ENCODE results near the gene CDH23.

CDH23 gene

DNA sequence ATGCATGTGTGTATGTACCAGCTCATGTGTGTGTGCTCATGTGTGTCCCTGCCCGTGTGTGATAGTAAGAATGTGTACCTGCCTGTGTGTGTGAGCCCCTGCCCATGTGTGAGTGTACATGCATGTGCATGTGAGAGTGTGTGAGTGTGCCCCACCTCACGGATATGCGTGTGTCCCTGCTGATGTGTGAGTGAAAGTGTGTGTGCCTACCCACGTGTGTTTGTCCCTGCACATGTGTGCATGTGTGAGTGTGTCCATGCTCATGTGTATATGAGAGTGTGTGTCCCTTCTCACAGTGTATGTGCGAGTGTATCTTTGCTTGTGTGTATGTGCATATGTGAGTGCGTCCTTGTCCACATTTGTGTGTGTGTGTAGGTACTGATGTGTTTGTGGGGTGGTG is 69.6 kb downstream of the CDH23 start:
- H3K4me2 ChIP-seq (ENCODE audit: low read length) = no peak overlapping the region
- TF ChIP-seq, protein P1, sequence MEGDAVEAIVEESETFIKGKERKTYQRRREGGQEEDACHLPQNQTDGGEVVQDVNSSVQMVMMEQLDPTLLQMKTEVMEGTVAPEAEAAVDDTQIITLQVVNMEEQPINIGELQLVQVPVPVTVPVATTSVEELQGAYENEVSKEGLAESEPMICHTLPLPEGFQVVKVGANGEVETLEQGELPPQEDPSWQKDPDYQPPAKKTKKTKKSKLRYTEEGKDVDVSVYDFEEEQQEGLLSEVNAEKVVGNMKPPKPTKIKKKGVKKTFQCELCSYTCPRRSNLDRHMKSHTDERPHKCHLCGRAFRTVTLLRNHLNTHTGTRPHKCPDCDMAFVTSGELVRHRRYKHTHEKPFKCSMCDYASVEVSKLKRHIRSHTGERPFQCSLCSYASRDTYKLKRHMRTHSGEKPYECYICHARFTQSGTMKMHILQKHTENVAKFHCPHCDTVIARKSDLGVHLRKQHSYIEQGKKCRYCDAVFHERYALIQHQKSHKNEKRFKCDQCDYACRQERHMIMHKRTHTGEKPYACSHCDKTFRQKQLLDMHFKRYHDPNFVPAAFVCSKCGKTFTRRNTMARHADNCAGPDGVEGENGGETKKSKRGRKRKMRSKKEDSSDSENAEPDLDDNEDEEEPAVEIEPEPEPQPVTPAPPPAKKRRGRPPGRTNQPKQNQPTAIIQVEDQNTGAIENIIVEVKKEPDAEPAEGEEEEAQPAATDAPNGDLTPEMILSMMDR (IDR thresholded peaks at IDR 0.05; ENCODE audit: low read depth, low read length, poor library complexity, severe bottlenecking) = no peak
- TF ChIP-seq EZH2phosphoT487 (IDR thresholded peaks at IDR 0.05; ENCODE audit: borderline replicate concordance, low read length) = no peak

DNA sequence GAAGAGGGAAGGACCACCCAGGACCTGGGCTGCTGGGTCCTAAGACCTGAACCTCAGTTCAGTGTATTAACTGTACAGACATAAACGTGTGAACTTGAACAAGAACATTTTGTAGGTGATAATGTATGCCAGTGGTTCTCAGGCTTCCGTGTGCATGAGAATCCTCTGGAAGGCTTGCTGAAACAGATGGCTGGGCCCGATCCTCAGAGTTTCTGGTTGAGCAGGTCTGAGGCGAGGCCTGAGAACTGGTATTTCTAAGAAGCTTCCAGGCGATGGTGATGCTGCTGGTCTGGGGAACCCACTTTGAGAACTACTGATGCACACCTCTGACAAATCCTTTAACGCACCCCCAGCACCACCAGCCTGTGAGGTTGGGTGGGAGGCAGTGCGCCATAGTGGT is 70.4 kb downstream of the CDH23 start:
- Histone ChIP-seq H3K4me2 (ENCODE audit: low read length) (no peak overlapping the region), H3K4me3 (ENCODE audit: low read length) (no peak overlapping the region), H4K20me1 (ENCODE audit: control insufficient read depth, insufficient read depth, low read depth, low read length) (no peaks in the 10 kb centered on the region), H3F3A (ENCODE audit: control insufficient read depth, insufficient read depth) (no peaks in the 10 kb centered on the region), H3K27me3 (ENCODE audit: control insufficient read depth, low read length) (no peaks in the 10 kb centered on the region), H3K36me3 (ENCODE audit: control insufficient read depth, low read length) (no peaks in the 10 kb centered on the region), H3K4me1 (ENCODE audit: control insufficient read depth, low read length) (no peaks in the 10 kb centered on the region), H3K9me3 (ENCODE audit: control insufficient read depth, insufficient read depth, low read length) (no peaks in the 10 kb centered on the region), H3K9me2 (replicated peaks; ENCODE audit: control insufficient read depth, low read length) (no peaks in the 10 kb centered on the region), H3K27ac (ENCODE audit: low read depth, low read length) (no peak overlapping the region), H3K79me2 (ENCODE audit: control insufficient read depth, low read length) (no peaks in the 10 kb centered on the region)
- no peak for TF ChIP-seq EZH2phosphoT487 (IDR thresholded peaks at IDR 0.05; ENCODE audit: borderline replicate concordance, low read length)
- TF ChIP-seq, protein P1 (IDR thresholded peaks at IDR 0.05; ENCODE audit: low read depth, low read length, poor library complexity, severe bottlenecking) = no peak

More for the DNA sequence above, 69.6 kb downstream of the CDH23 start:
- H3K4me1 ChIP-seq (ENCODE audit: control insufficient read depth, low read length) = no peaks in the 10 kb centered on the region
- H3K9me2 ChIP-seq (replicated peaks; ENCODE audit: control insufficient read depth, low read length) = no peaks in the 10 kb centered on the region
- no peak overlapping the region for H3K4me3 ChIP-seq (ENCODE audit: low read length)
- H4K20me1 ChIP-seq (ENCODE audit: control insufficient read depth, insufficient read depth, low read depth, low read length) = no peaks in the 10 kb centered on the region
- no peaks in the 10 kb centered on the region for H3K36me3 ChIP-seq (ENCODE audit: control insufficient read depth, low read length)
- H3K79me2 ChIP-seq (ENCODE audit: control insufficient read depth, low read length) = no peaks in the 10 kb centered on the region
- H3K27me3 ChIP-seq (ENCODE audit: control insufficient read depth, low read length) = no peaks in the 10 kb centered on the region
- no peaks in the 10 kb centered on the region for H3K9me3 ChIP-seq (ENCODE audit: control insufficient read depth, insufficient read depth, low read length)
- H3K27ac ChIP-seq (ENCODE audit: low read depth, low read length) = no peak overlapping the region
- H3F3A ChIP-seq (ENCODE audit: control insufficient read depth, insufficient read depth) = no peaks in the 10 kb centered on the region

DNA sequence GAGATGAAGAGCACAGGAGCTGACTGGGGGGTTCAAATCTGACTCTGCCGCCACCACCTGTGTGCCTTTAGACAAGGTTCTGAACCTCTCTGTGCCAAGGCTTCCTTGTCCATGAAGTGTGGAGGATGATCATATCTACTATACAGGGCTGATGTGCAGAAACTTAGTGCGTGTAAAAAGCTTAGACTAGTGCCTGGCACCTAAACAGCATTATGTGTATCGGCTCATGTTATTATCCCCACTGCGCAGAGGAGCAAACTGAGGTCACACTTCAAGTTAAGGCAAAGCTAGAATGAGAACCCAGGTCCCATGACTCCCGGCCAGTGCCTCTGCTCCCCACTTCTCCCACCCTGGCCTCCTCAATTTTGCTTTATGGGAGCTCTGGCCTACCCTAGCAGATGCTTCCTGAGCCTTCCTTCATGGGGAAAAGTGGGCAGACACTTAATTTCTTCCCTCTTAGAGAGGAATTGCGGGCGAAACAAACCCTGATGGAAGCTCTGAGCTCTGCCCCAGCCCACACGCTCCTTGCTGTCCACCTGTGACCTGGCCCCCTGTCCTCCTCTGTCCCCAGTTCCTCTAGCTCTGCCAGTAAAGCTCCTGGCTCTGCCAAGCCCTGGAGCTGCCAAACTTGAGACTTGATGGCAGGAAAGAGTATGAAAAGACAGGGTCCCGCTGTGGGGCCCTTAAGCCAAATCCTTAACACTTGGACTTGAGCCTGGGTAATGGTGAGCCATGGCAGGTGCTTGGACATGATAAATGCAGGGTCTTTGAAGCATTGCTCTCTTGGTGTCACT is 71.0 kb downstream of the CDH23 start:
- Histone ChIP-seq H3K9me2 (replicated peaks; ENCODE audit: control insufficient read depth, low read length) (no peaks in the 10 kb centered on the region), H4K20me1 (ENCODE audit: control insufficient read depth, insufficient read depth, low read depth, low read length) (no peaks in the 10 kb centered on the region), H3K4me2 (ENCODE audit: low read length) (no peak overlapping the region), H3K4me3 (ENCODE audit: low read length) (no peak overlapping the region), H3K36me3 (ENCODE audit: control insufficient read depth, low read length) (no peaks in the 10 kb centered on the region), H3K4me1 (ENCODE audit: control insufficient read depth, low read length) (no peaks in the 10 kb centered on the region), H3F3A (ENCODE audit: control insufficient read depth, insufficient read depth) (no peaks in the 10 kb centered on the region), H3K27ac (ENCODE audit: low read depth, low read length) (no peak overlapping the region), H3K9me3 (ENCODE audit: control insufficient read depth, insufficient read depth, low read length) (no peaks in the 10 kb centered on the region), H3K79me2 (ENCODE audit: control insufficient read depth, low read length) (no peaks in the 10 kb centered on the region), H3K27me3 (ENCODE audit: control insufficient read depth, low read length) (no peaks in the 10 kb centered on the region)
- TF ChIP-seq EZH2phosphoT487 (IDR thresholded peaks at IDR 0.05; ENCODE audit: borderline replicate concordance, low read length) = no peak
- TF ChIP-seq, protein P1 (IDR thresholded peaks at IDR 0.05; ENCODE audit: low read depth, low read length, poor library complexity, severe bottlenecking) = no peak
